ENCODE results near the gene LDLRAD2.

The LDLRAD2 gene

DNA sequence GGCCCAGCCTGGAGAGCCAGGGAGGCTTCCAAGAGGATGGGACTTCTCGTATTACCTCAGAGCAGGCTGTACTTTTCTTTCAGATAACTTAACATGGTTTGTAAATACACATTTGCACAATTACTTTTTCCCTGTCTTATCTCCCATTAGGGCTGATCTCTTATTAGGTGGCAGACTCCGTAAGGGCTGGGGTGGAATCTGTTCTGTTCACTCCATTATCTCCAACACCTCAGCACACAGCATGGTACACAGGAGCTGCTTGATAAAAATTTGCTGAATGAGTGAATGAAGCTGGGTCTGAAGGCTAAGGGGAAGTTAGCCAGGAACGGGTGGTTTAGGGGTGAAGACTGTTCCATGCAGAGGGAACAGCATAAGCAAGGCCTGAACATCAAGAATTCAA lies 48.9 kb downstream of the LDLRAD2 start:
- no peak for DNase-seq (ENCODE audit: low read depth in 1 of 2, low spot score in 1 of 2)
- no peak for TF ChIP-seq SPI1 (IDR thresholded peaks at IDR 0.05; ENCODE audit: borderline replicate concordance, low read depth)
- TF ChIP-seq, protein P1, sequence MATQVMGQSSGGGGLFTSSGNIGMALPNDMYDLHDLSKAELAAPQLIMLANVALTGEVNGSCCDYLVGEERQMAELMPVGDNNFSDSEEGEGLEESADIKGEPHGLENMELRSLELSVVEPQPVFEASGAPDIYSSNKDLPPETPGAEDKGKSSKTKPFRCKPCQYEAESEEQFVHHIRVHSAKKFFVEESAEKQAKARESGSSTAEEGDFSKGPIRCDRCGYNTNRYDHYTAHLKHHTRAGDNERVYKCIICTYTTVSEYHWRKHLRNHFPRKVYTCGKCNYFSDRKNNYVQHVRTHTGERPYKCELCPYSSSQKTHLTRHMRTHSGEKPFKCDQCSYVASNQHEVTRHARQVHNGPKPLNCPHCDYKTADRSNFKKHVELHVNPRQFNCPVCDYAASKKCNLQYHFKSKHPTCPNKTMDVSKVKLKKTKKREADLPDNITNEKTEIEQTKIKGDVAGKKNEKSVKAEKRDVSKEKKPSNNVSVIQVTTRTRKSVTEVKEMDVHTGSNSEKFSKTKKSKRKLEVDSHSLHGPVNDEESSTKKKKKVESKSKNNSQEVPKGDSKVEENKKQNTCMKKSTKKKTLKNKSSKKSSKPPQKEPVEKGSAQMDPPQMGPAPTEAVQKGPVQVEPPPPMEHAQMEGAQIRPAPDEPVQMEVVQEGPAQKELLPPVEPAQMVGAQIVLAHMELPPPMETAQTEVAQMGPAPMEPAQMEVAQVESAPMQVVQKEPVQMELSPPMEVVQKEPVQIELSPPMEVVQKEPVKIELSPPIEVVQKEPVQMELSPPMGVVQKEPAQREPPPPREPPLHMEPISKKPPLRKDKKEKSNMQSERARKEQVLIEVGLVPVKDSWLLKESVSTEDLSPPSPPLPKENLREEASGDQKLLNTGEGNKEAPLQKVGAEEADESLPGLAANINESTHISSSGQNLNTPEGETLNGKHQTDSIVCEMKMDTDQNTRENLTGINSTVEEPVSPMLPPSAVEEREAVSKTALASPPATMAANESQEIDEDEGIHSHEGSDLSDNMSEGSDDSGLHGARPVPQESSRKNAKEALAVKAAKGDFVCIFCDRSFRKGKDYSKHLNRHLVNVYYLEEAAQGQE (IDR thresholded peaks at IDR 0.05; ENCODE audit: insufficient replicate concordance, low read depth), result no peak
- Histone ChIP-seq H3K27ac (replicated peaks) (no peak overlapping the region), H3K4me3 (replicated peaks; ENCODE audit: insufficient read depth, low read length) (no peak overlapping the region), H3K27me3 (ENCODE audit: insufficient read depth, poor library complexity, severe bottlenecking) (no peaks in the 10 kb centered on the region)

DNA sequence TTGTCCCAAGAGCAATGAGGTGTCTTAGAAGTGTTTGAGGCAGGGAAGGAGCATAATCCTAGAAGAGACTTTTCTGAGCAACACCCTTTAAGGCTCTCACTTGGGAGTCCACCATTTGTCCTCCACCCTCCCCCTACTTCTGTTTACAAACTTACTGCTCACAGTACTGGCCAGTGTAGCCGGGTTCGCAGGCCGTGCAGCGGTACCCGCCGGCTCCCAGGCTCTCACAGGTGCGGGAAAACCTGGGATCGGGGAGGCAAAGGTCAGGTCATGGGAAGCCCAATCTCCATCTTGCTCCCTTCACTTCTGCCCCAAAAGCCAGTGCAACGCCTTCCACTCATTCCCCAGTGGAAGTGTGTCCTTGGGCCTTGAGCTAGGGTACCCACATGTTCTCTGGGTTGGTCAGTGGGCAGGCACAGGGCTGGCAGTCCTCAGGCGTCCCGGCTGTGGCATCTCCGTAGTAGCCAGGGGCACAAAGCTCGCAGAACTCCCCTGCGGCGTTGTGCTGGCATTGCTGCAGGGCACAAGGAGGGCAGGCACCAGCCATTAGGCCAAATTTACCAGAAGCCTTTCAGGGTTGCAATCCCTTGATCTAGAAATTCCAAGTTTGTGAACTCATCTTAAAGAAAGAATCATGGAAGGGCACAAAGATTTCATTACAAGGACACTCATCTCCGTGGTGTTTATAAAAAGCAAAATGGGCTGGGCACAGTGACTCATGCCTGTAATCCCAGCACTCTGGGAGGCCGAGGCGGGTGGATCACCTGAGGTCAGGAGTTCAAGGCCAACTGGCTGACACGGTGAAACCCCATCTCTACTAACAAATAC lies 49.8 kb downstream of the LDLRAD2 start:
- H3K4me3 ChIP-seq (replicated peaks; ENCODE audit: insufficient read depth, low read length), result no peak overlapping the region
- TF ChIP-seq, protein P2, sequence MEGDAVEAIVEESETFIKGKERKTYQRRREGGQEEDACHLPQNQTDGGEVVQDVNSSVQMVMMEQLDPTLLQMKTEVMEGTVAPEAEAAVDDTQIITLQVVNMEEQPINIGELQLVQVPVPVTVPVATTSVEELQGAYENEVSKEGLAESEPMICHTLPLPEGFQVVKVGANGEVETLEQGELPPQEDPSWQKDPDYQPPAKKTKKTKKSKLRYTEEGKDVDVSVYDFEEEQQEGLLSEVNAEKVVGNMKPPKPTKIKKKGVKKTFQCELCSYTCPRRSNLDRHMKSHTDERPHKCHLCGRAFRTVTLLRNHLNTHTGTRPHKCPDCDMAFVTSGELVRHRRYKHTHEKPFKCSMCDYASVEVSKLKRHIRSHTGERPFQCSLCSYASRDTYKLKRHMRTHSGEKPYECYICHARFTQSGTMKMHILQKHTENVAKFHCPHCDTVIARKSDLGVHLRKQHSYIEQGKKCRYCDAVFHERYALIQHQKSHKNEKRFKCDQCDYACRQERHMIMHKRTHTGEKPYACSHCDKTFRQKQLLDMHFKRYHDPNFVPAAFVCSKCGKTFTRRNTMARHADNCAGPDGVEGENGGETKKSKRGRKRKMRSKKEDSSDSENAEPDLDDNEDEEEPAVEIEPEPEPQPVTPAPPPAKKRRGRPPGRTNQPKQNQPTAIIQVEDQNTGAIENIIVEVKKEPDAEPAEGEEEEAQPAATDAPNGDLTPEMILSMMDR (IDR thresholded peaks at IDR 0.05; ENCODE audit: insufficient read depth, low read length), result no peak
- TF ChIP-seq, protein P1 (IDR thresholded peaks at IDR 0.05; ENCODE audit: insufficient replicate concordance, low read depth), result no peak
- TF ChIP-seq SPI1 (IDR thresholded peaks at IDR 0.05; ENCODE audit: borderline replicate concordance, low read depth), result no peak
- no peak for TF ChIP-seq POLR2AphosphoS5 (IDR thresholded peaks at IDR 0.05; ENCODE audit: low read depth)
- TF ChIP-seq GABPA (IDR thresholded peaks at IDR 0.05; ENCODE audit: low read depth), result no peak
- H3K27ac ChIP-seq (replicated peaks), result no peak overlapping the region
- DNase-seq (ENCODE audit: low read depth in 1 of 2, low spot score in 1 of 2), result no peak
- H3K27me3 ChIP-seq (ENCODE audit: insufficient read depth, poor library complexity, severe bottlenecking), result no peaks in the 10 kb centered on the region

DNA sequence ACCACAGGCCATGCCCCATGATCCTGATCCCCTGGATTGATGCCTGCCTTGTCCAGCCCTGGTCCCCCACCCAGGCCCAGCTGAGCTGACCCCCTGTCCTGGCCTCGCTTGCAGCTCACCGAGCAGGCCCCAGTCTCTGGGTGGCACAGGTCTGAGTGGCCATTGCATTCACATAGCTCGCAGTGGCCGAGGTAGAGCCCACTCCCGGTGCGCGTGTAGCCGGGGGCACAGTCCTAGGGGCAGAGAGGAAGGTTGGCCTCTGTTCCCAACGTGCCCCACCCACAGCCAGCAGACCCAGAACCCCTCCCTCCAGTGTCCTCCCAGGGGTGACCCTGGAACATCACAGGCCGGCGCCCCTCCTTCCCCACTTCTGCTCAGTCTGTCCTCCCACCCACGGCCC lies 51.9 kb downstream of the LDLRAD2 start:
- H3K27me3 ChIP-seq (ENCODE audit: insufficient read depth, poor library complexity, severe bottlenecking), result no peaks in the 10 kb centered on the region
- no peak overlapping the region for H3K27ac ChIP-seq (replicated peaks)
- H3K4me3 ChIP-seq (replicated peaks; ENCODE audit: insufficient read depth, low read length), result no peak overlapping the region
- DNase-seq (ENCODE audit: low read depth in 1 of 2, low spot score in 1 of 2), result no peak
- TF ChIP-seq POLR2AphosphoS5 (IDR thresholded peaks at IDR 0.05; ENCODE audit: low read depth) (no peak), SPI1 (IDR thresholded peaks at IDR 0.05; ENCODE audit: borderline replicate concordance, low read depth) (no peak), GABPA (IDR thresholded peaks at IDR 0.05; ENCODE audit: low read depth) (no peak)
- TF ChIP-seq, protein P1 (IDR thresholded peaks at IDR 0.05; ENCODE audit: insufficient replicate concordance, low read depth), result no peak
- TF ChIP-seq, protein P2 (IDR thresholded peaks at IDR 0.05; ENCODE audit: insufficient read depth, low read length), result no peak
